Measurements from ENCODE around the gene C9orf43. TPM values are rescaled to one million over a fixed set of nuclear protein-coding genes. Genes with fewer than 3 reads are reported as not detected.

C9orf43 gene
- total RNA-seq, 1 experiment from 2014 or later = 0.05 TPM

GRCh38 chr9:113465599-113466140 is 55.1 kb downstream of the C9orf43 start:
- peak; percentile 53 for DNase-seq (ENCODE audit: low read depth)

GRCh38 chr9:113467183-113467582 is 56.6 kb downstream of the C9orf43 start:
- DNase-seq (ENCODE audit: low read depth) = no peak

GRCh38 chr9:113468716-113469448 is 58.3 kb downstream of the C9orf43 start:
- DNase-seq (ENCODE audit: low read depth) = peak; percentile 30

GRCh38 chr9:113471143-113471542 is 60.6 kb downstream of the C9orf43 start:
- no peak for DNase-seq (ENCODE audit: low read depth)

GRCh38 chr9:113471566-113471965 is 61.0 kb downstream of the C9orf43 start:
- no peak for DNase-seq (ENCODE audit: low read depth)

- no peak for DNase-seq (ENCODE audit: low read depth)
Observed at GRCh38 chr9:113472199-113472598, 61.7 kb downstream of the C9orf43 start.

GRCh38 chr9:113474360-113475028 is 63.9 kb downstream of the C9orf43 start:
- DNase-seq (ENCODE audit: low read depth) = no peak

- DNase-seq (ENCODE audit: low read depth) = no peak
Observed at GRCh38 chr9:113475031-113475430, 64.5 kb downstream of the C9orf43 start.

GRCh38 chr9:113475992-113476391 is 65.4 kb downstream of the C9orf43 start:
- DNase-seq (ENCODE audit: low read depth) = no peak

- no peak for DNase-seq (ENCODE audit: low read depth)
Observed at GRCh38 chr9:113476511-113476916, 66.0 kb downstream of the C9orf43 start.

GRCh38 chr9:113477058-113477457 is 66.5 kb downstream of the C9orf43 start:
- DNase-seq (ENCODE audit: low read depth) = no peak

GRCh38 chr9:113477661-113478060 is 67.1 kb downstream of the C9orf43 start:
- DNase-seq (ENCODE audit: low read depth) = no peak

- peak; percentile 62 for DNase-seq (ENCODE audit: low read depth)
Observed at GRCh38 chr9:113479174-113479621, 68.7 kb downstream of the C9orf43 start.

Other genes starting within 250 kb of the C9orf43 start
- 27.2 and 36.8 TPM in 2 replicates for gene FKBP15, start 189.5 kb upstream of the C9orf43 start, total RNA-seq (2014; rRNA removed; shearing (Covaris generic))
- 21.4 and 34.0 TPM in 2 replicates for gene SLC31A1, start 189.2 kb upstream of the C9orf43 start, total RNA-seq (2014; rRNA removed; shearing (Covaris generic))
- 72.0 and 80.5 TPM in 2 replicates for gene CDC26, start 135.2 kb upstream of the C9orf43 start, total RNA-seq (2014; rRNA removed; shearing (Covaris generic))
- gene PRPF4, start 135.1 kb upstream of the C9orf43 start, total RNA-seq (2014; rRNA removed; shearing (Covaris generic)) = 50.8 and 61.0 TPM in 2 replicates
- gene RNF183, start 107.4 kb upstream of the C9orf43 start, total RNA-seq (2014; rRNA removed; shearing (Covaris generic)) = not detected in 2 replicates
- gene WDR31, start 70.5 kb upstream of the C9orf43 start, total RNA-seq (2014; rRNA removed; shearing (Covaris generic)) = 0.22 and 0.32 TPM in 2 replicates
- gene BSPRY, start 61.2 kb upstream of the C9orf43 start, total RNA-seq (2014; rRNA removed; shearing (Covaris generic)) = not detected in 2 replicates
- 5.1 and 8.1 TPM in 2 replicates for gene HDHD3, start 33.8 kb upstream of the C9orf43 start, total RNA-seq (2014; rRNA removed; shearing (Covaris generic))
- gene ALAD, start 9.5 kb upstream of the C9orf43 start, total RNA-seq (2014; rRNA removed; shearing (Covaris generic)) = 8.2 and 11.2 TPM in 2 replicates
- 144 and 155 TPM in 2 replicates for gene POLE3, start 72 bp upstream of the C9orf43 start, total RNA-seq (2014; rRNA removed; shearing (Covaris generic))
- gene RGS3, start 53.0 kb downstream of the C9orf43 start, total RNA-seq (2014; rRNA removed; shearing (Covaris generic)) = 84.9 and 137 TPM in 2 replicates

All from M059J (cell line).